Measurements from ENCODE around the gene OR5J2.
"Not testable (repeated sequence)": the region's sequence is repeated elsewhere in the genome, so short reads cannot be mapped to it uniquely, and the experiment has no call there.

- TF ChIP-seq CTCF (CRISPR knock-in tag; IDR thresholded peaks at IDR 0.05); NFIB (CRISPR knock-in tag; IDR thresholded peaks at IDR 0.05; ENCODE audit: borderline replicate concordance); ZNF710 (CRISPR knock-in tag; IDR thresholded peaks at IDR 0.05; ENCODE audit: borderline replicate concordance); POLR2AphosphoS5 (IDR thresholded peaks at IDR 0.05; ENCODE audit: low read depth, low read length); ZNF607 (CRISPR knock-in tag; IDR thresholded peaks at IDR 0.05; ENCODE audit: borderline replicate concordance); TCF7 (IDR thresholded peaks at IDR 0.05; ENCODE audit: low read depth); ZBTB46 (CRISPR knock-in tag; IDR thresholded peaks at IDR 0.05; ENCODE audit: borderline replicate concordance); SIN3B (IDR thresholded peaks at IDR 0.05; ENCODE audit: low read length); ZFP36L1 (CRISPR knock-in tag; IDR thresholded peaks at IDR 0.05); SIN3A (IDR thresholded peaks at IDR 0.05; ENCODE audit: borderline replicate concordance, low read depth, low read length); PBX2 (CRISPR knock-in tag; IDR thresholded peaks at IDR 0.05); ARNT2 (CRISPR knock-in tag; IDR thresholded peaks at IDR 0.05; ENCODE audit: low read depth): not testable (repeated sequence)
These were observed 43.3 kb downstream of the OR5J2 start for GRCh38 chr11:56219735-56220134.

Measured in HepG2 (cell line).